Measurements from ENCODE around the gene GLI2. TPM values are rescaled to one million over a fixed set of nuclear protein-coding genes. Genes with fewer than 3 reads are reported as not detected.

The GLI2 gene
- total RNA-seq, 4 donors from 2014 or later, result 0.42 to 6.7 (median 3.1) TPM

- intact Hi-C loops (cut with DNase I; ENCODE audit: low total_unique reads), result no loop called here
- no peak overlapping the region for H3K4me3 ChIP-seq (ENCODE audit: low read depth, poor library complexity, severe bottlenecking)
- peak in 1 of 2 donors; percentile 73 for DNase-seq (ENCODE audit: low spot score in 2 of 2)
- 87 to 88% methylated on average over 11 of the region's 11 CpGs for WGBS, 2 donors
- TF ChIP-seq POLR2A (IDR thresholded peaks at IDR 0.05) (no peak), CTCF (IDR thresholded peaks at IDR 0.05) (no peak)
These were observed 33.6 kb downstream of the GLI2 start for GRCh38 chr2:120769076-120769786.

DNA sequence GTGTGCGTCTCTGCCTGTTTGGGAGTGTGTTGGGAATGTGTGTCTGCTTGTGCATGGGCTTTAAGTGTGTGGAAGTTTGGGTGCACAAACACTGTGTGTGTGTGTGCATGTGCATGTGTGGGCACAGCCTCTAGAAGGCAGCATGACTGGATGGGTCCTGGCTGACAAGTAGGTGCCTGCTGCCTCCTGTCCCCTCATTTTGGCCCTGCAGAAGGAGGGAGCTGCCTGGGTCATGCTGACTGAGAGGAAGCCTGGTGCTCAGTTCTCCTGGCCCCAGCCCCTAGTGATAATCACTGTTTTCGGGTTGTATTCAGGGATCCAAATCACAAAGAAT lies 34.1 kb downstream of the GLI2 start:
- WGBS, 2 donors, result 61 to 86% methylated on average over 2 of the region's 2 CpGs

GRCh38 chr2:120770176-120770575 lies 34.5 kb downstream of the GLI2 start:
- intact Hi-C loops (cut with DNase I; ENCODE audit: low total_unique reads), result no loop called here
- DNase-seq (ENCODE audit: low spot score in 2 of 2), result peak in 1 of 2 donors; percentile 43
- TF ChIP-seq CTCF (IDR thresholded peaks at IDR 0.05) (no peak), POLR2A (IDR thresholded peaks at IDR 0.05) (no peak)
- no peak overlapping the region for H3K4me3 ChIP-seq (ENCODE audit: low read depth, poor library complexity, severe bottlenecking)
- 92 to 95% methylated on average over 4 of the region's 4 CpGs for WGBS, 2 donors

More for the DNA sequence above, 34.1 kb downstream of the GLI2 start:
- no peak overlapping the region for H3K4me3 ChIP-seq (ENCODE audit: low read depth, poor library complexity, severe bottlenecking)
- TF ChIP-seq POLR2A (IDR thresholded peaks at IDR 0.05), result no peak
- no peak for TF ChIP-seq CTCF (IDR thresholded peaks at IDR 0.05)
- DNase-seq (ENCODE audit: low spot score in 2 of 2), result no peak
- intact Hi-C loops (cut with DNase I; ENCODE audit: low total_unique reads), result no loop called here

DNA sequence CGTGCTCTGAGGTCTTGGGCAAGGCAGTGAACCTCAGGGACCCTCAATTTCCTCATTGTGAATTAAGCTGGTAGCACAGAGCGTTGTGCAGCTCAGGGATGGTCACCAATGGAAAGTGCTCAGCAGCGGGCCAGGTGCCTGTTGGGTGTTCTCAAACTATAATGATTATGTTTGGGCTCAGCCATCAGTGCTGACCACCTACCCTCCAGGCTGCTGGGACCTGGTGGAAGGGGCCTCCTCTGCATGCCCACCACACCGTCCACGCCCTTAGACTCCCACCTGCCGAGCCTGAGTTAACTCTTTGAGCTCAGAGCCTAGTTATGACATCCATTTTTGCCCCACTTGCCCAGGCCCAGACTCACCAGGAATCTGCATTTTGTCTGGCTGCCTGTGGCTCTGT lies 35.0 kb downstream of the GLI2 start:
- intact Hi-C loops (cut with DNase I; ENCODE audit: low total_unique reads), result no loop called here
- no peak overlapping the region for H3K4me3 ChIP-seq (ENCODE audit: low read depth, poor library complexity, severe bottlenecking)
- DNase-seq (ENCODE audit: low spot score in 2 of 2), result peak in 1 of 2 donors; percentile 79
- TF ChIP-seq CTCF (IDR thresholded peaks at IDR 0.05) (no peak), POLR2A (IDR thresholded peaks at IDR 0.05) (no peak)
- WGBS, 2 donors, result 93 to 96% methylated on average over 6 of the region's 6 CpGs

DNA sequence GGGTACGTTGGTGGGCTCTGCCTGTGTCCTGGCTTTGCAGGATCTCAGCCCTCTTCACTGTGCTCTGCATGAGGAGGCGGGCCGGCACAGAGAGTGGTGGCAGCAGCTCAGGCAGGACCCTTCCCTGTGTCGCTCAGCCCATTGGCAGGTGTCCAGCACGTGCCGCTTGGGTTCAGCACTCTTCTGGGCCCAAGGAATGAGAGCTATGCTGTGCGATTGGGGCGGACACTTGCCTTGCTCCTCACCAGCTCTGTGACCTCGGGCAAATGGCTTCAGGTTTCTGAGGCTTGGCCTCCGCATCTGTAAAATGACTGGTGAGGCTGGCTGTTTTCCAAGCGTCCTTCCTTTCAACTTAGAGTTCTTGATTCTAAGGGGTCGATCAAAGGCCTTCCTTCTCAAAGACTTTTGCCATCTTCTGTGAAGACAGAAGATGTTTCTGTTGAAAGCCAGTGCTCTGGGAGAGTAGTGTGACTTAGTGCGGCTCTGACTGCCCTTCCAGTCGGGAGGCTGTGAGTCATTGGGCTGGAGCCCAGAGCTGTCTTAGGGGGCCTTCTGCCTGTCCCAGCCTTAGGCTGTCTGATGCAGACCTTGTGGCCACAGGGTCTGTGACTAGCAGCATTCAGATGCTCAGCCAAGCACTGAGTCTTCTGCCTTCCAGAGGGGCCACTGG lies 35.6 kb downstream of the GLI2 start:
- DNase-seq (ENCODE audit: low spot score in 2 of 2), result peak in 1 of 2 donors; percentile 82
- TF ChIP-seq POLR2A (IDR thresholded peaks at IDR 0.05), result no peak
- WGBS, 2 donors, result 81 to 82% methylated on average over 12 of the region's 14 CpGs
- H3K4me3 ChIP-seq (ENCODE audit: low read depth, poor library complexity, severe bottlenecking), result no peak overlapping the region
- intact Hi-C loops (cut with DNase I; ENCODE audit: low total_unique reads), result no loop called here

DNA sequence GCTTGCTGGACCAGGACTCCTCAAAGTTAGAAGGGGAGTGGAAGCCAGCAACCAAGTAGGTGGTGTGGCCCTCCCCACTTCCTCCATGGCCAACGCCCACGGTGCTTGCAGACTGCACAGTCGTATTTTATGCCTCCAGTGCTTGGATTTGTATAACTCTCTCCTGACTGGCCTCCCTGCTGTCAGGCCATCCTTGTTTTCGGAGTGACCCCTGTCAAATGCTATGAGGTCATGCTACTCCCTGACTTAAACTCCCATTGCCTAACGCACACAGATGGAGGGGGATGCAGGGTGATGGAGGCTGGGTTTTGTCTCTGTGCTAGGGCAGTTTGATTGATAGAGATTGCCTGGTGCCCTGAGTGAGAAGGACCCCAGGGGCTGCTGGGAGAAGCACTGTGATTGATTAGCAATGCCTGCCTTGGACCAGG lies 36.1 kb downstream of the GLI2 start:
- 49 to 59% methylated on average over 5 of the region's 5 CpGs for WGBS, 2 donors

More for the DNA sequence above, 36.1 kb downstream of the GLI2 start:
- no peak for DNase-seq (ENCODE audit: low spot score in 2 of 2)
- TF ChIP-seq POLR2A (IDR thresholded peaks at IDR 0.05) (no peak), CTCF (IDR thresholded peaks at IDR 0.05) (no peak)
- intact Hi-C loops (cut with DNase I; ENCODE audit: low total_unique reads), result no loop called here
- H3K4me3 ChIP-seq (ENCODE audit: low read depth, poor library complexity, severe bottlenecking), result no peak overlapping the region
